Activated naive CD8-positive, alpha-beta T cell treated with anti-CD3 and anti-CD28 coated beads, Interleukin-2, amount 50 U/mL, for 16 hours (primary cell): ENCODE measurements around the gene AHSG.

Experiments
- DNase-seq: peaks from one replicate; pipeline ENCODE4 v3.0.0-alpha.2; 2020; ENCODE audit warnings: low read depth, low spot score

Gene AHSG

GRCh38 chr3:186640473-186640818 lies 27.6 kb downstream of the AHSG start:
- no peak for DNase-seq

- DNase-seq: no peak
Measured at GRCh38 chr3:186640929-186641328, 28.1 kb downstream of the AHSG start.

- DNase-seq: no peak
Measured at GRCh38 chr3:186642014-186642413, 29.2 kb downstream of the AHSG start.

GRCh38 chr3:186643493-186643892 lies 30.6 kb downstream of the AHSG start:
- no peak for DNase-seq

- DNase-seq: no peak
Measured at GRCh38 chr3:186644683-186645082, 31.8 kb downstream of the AHSG start.

GRCh38 chr3:186646106-186646505 lies 33.2 kb downstream of the AHSG start:
- DNase-seq: no peak

- DNase-seq: no peak
Measured at GRCh38 chr3:186646841-186647240, 34.0 kb downstream of the AHSG start.

- no peak for DNase-seq
Measured at GRCh38 chr3:186648851-186649250, 36.0 kb downstream of the AHSG start.

GRCh38 chr3:186651678-186652215 lies 38.9 kb downstream of the AHSG start:
- DNase-seq: no peak

- DNase-seq: no peak
Measured at GRCh38 chr3:186653080-186653707, 40.3 kb downstream of the AHSG start.

GRCh38 chr3:186653984-186654383 lies 41.1 kb downstream of the AHSG start:
- no peak for DNase-seq

GRCh38 chr3:186663361-186664118 lies 50.7 kb downstream of the AHSG start:
- DNase-seq: no peak

- DNase-seq: no peak
Measured at GRCh38 chr3:186664119-186664495, 51.2 kb downstream of the AHSG start.

- no peak for DNase-seq
Measured at GRCh38 chr3:186664506-186664905, 51.6 kb downstream of the AHSG start.

GRCh38 chr3:186665625-186666188 lies 52.8 kb downstream of the AHSG start, which contains the start of gene HRG:
TSS of gene HRG (plus strand) at chr3:186666014. CDS start at chr3:186666032, 18 bp downstream.
- no peak for DNase-seq

- DNase-seq: no peak
Measured at GRCh38 chr3:186668426-186668825, 55.6 kb downstream of the AHSG start.

GRCh38 chr3:186669378-186670084 lies 56.7 kb downstream of the AHSG start:
- DNase-seq: no peak

GRCh38 chr3:186670155-186670554 lies 57.3 kb downstream of the AHSG start:
- DNase-seq: no peak
